HG03565 (cell line): ENCODE measurements around the gene TECPR1.

Experiments used
- ATAC-seq: cut with Tn5 transposase; IDR thresholded peaks from one replicate; pipeline ENCODE4 v1.9.1; 2021; ENCODE audit warnings: mild to moderate bottlenecking, moderate library complexity; ENCODE audit not compliant: unreplicated experiment

The TECPR1 gene

GRCh38 chr7:98166668-98166970 lies 85.4 kb downstream of the TECPR1 start:
- ATAC-seq = no peak

GRCh38 chr7:98165827-98166667 lies 86.0 kb downstream of the TECPR1 start:
- ATAC-seq = peak; percentile 47
